T-cell (primary cell): Measurements from ENCODE around the gene CDC42SE2. TPM values are rescaled to one million over a fixed set of nuclear protein-coding genes. Genes with fewer than 3 reads are reported as not detected.

Source experiments
- ATAC-seq, 4 experiments: fragments of 200-7000 bp in 3 of 4; fragments of 150-1000 bp in 1 of 4; cut with Tn5 transposase; replicated peaks in 1 of 4; 1 replicate in 3 of 4; 2 replicates in 1 of 4; pipeline ENCODE4 v1.10.0; 2021; ENCODE audit warnings: moderate library complexity in 3 of 4, mild to moderate bottlenecking in 2 of 4, moderate number of reproducible peaks in 1 of 4
- CTCF ChIA-PET, 2 donors: fragments of 300-600 bp; sonication (Branson Sonifier 250); formaldehyde crosslinking; loops; one replicate each; lab custom pipeline; 2022; ENCODE audit warnings: antibody characterized with exemption in 2 of 2; lab: Charles Lee
- POLR2A ChIA-PET, 2 donors: fragments of 300-600 bp; sonication (Branson Sonifier 250); formaldehyde crosslinking; loops; one replicate each; lab custom pipeline; 2022; ENCODE audit warnings: antibody characterized with exemption in 2 of 2; lab: Charles Lee
- DNase-seq, 35 experiments: peaks; one replicate each; pipeline versions ENCODE4 v3.0.0 to v3.0.0-alpha.2; 2013 to 2023
- H3K27ac ChIP-seq: one replicate; pipeline ENCODE4 v1.5.1; 2013; ENCODE audit warnings: low read length
- H3K27me3 ChIP-seq, 2 experiments: replicated peaks in 1 of 2; 1 replicate in 1 of 2; 2 replicates in 1 of 2; pipeline versions ENCODE4 v1.6.1 to v1.7.0; 2013; ENCODE audit warnings: low read length in 1 of 2, mixed read lengths in 1 of 2; ENCODE audit not compliant: control insufficient read depth in 2 of 2, insufficient read depth in 2 of 2; ENCODE audit errors: extremely low read depth in 1 of 2
- H3K36me3 ChIP-seq, 2 donors: 1 replicate in 1 of 2; 2 replicates in 1 of 2; pipeline versions ENCODE4 v1.6.1 to v1.7.0; 2013; ENCODE audit warnings: low read length in 1 of 2; ENCODE audit not compliant: control insufficient read depth in 2 of 2, insufficient read depth in 1 of 2; ENCODE audit errors: extremely low read depth in 1 of 2
- H3K4me1 ChIP-seq, 2 experiments: 1 replicate in 1 of 2; 2 replicates in 1 of 2; pipeline versions ENCODE4 v1.6.1 to v1.7.0; 2013; ENCODE audit warnings: low read length in 2 of 2, mixed read lengths in 1 of 2; ENCODE audit not compliant: insufficient read depth in 2 of 2, control insufficient read depth in 1 of 2; ENCODE audit errors: extremely low read depth in 1 of 2
- H3K4me3 ChIP-seq, 2 donors: 1 replicate in 1 of 2; 2 replicates in 1 of 2; pipeline versions ENCODE4 v1.5.1 to v1.7.0; 2013; ENCODE audit warnings: mild to moderate bottlenecking in 2 of 2, low read length in 1 of 2, moderate library complexity in 1 of 2; ENCODE audit not compliant: control insufficient read depth in 1 of 2; ENCODE audit errors: extremely low read depth in 1 of 2
- H3K9me3 ChIP-seq: 2 replicates; pipeline ENCODE4 v1.7.0; 2013
- H3K27ac Mint-ChIP-seq, 2 donors: one replicate each; pipeline ENCODE4 v1.8.0; 2020 to 2021; ENCODE audit warnings: mild to moderate bottlenecking in 2 of 2, mixed read lengths in 2 of 2
- H3K27me3 Mint-ChIP-seq, 2 donors: one replicate each; pipeline ENCODE4 v1.8.0; 2021 to 2022; ENCODE audit warnings: mixed read lengths in 2 of 2
- H3K36me3 Mint-ChIP-seq: one replicate; pipeline ENCODE4 v1.8.0; 2021; ENCODE audit warnings: mixed read lengths
- H3K4me1 Mint-ChIP-seq, 3 donors: one replicate each; pipeline ENCODE4 v1.8.0; 2020 to 2022; ENCODE audit warnings: mixed read lengths in 3 of 3, mild to moderate bottlenecking in 1 of 3
- H3K4me3 Mint-ChIP-seq, 3 donors: one replicate each; pipeline ENCODE4 v1.8.0; 2020 to 2022; ENCODE audit warnings: mild to moderate bottlenecking in 3 of 3, mixed read lengths in 3 of 3, moderate library complexity in 3 of 3
- H3K9me3 Mint-ChIP-seq, 3 donors: one replicate each; pipeline ENCODE4 v1.8.0; 2020 to 2022; ENCODE audit warnings: mixed read lengths in 3 of 3
- WGBS: methylation state at CpG from one replicate; pipeline ENCODE4 v1.1.5; 2013; ENCODE audit warnings: missing lambda C conversion rate; ENCODE audit not compliant: insufficient coverage; 5-methylcytosine and 5-hydroxymethylcytosine counted together
- total RNA-seq, 35 experiments: library from RNA in 6 of 35; stranded (reverse) in 6 of 35; fragments of 120-200 nt in 1 of 35; gene quantifications; one replicate each; pipeline versions ENCODE4 v1.2.1 to v1.2.4 and lab custom pipeline; 2013 to 2026

CDC42SE2 gene
- total RNA-seq, 5 donors from 2014 or later (not counting 1 experiment from before 2014, with no cell fraction given) = 229 to 259 (median 238) TPM

- Mint-ChIP-seq H3K4me3 (no peak overlapping the region), H3K4me1 (peaks cover 7 to 21% (median 18%) of the 10 kb centered on the region in 3 donors), H3K27me3 (no peaks in the 10 kb centered on the region), H3K36me3 (peaks cover 80% of the 10 kb centered on the region), H3K27ac (peak overlapping the region; percentile 58 to 64), H3K9me3 (peaks cover 5 to 14% (median 11%) of the 10 kb centered on the region in 3 donors)
- CTCF ChIA-PET = interaction anchor here in 1 of 2 donors (1.1 to 1.5 kb wide), 2 partner anchors 9 to 24 kb away, joined by 3 to 7 read pairs; no protein-coding TSS in a partner anchor
- no peak for DNase-seq
- POLR2A ChIA-PET = interaction anchor here (0.5 to 1.1 kb wide), 5 partner anchors 10 to 75 kb away, joined by 3 to 6 read pairs (median 3); no protein-coding TSS in a partner anchor
- Histone ChIP-seq H3K4me3 (no peak overlapping the region), H3K36me3 (peaks cover 16 to 34% of the 10 kb centered on the region in 2 donors), H3K9me3 (peaks cover 2% of the 10 kb centered on the region), H3K27ac (no peak overlapping the region), H3K27me3 (no peaks in the 10 kb centered on the region), H3K4me1 (no peaks in the 10 kb centered on the region)
- peak in 2 of 4 experiments; percentile 15 to 20 for ATAC-seq
- WGBS = no CpG with 5 or more reads among the region's 2 CpGs
Measured at GRCh38 chr5:131406076-131406475, 142.2 kb downstream of the CDC42SE2 start.

- Histone ChIP-seq H3K4me1 (no peaks in the 10 kb centered on the region), H3K27ac (no peak overlapping the region), H3K36me3 (peaks cover 16 to 30% of the 10 kb centered on the region in 2 donors), H3K9me3 (peaks cover 2% of the 10 kb centered on the region), H3K4me3 (no peak overlapping the region), H3K27me3 (no peaks in the 10 kb centered on the region)
- Mint-ChIP-seq H3K9me3 (peaks cover under 1 to 10% (median 8%) of the 10 kb centered on the region in 3 donors), H3K27me3 (no peaks in the 10 kb centered on the region), H3K27ac (peak overlapping the region; percentile 46 to 72), H3K4me3 (no peak overlapping the region), H3K4me1 (peaks cover 7 to 20% (median 16%) of the 10 kb centered on the region in 3 donors), H3K36me3 (peaks cover 80% of the 10 kb centered on the region)
- WGBS = 100% methylated on average over 4 of the region's 6 CpGs
- DNase-seq (no peak), ATAC-seq (no peak)
- ChIA-PET POLR2A (interaction anchor here (0.7 to 1.1 kb wide), 3 partner anchors 11 to 128 kb away, joined by 3 read pairs; no protein-coding TSS in a partner anchor), CTCF (no interaction called here)
Measured at GRCh38 chr5:131406975-131407638, 143.3 kb downstream of the CDC42SE2 start.

GRCh38 chr5:131413605-131414559, 150.0 kb downstream of the CDC42SE2 start:
- Histone ChIP-seq H3K27me3 (no peaks in the 10 kb centered on the region), H3K9me3 (no peaks in the 10 kb centered on the region), H3K36me3 (peaks cover 0 to 3% of the 10 kb centered on the region in 2 donors), H3K4me3 (no peak overlapping the region), H3K4me1 (peaks cover 9 to 16% of the 10 kb centered on the region in 2 experiments), H3K27ac (peak overlapping the region; percentile 59)
- ChIA-PET POLR2A (interaction anchor here (0.5 to 1.5 kb wide), 4 partner anchors 10 to 149 kb away, joined by 3 to 5 read pairs (median 4); no protein-coding TSS in a partner anchor), CTCF (interaction anchor here in 1 of 2 donors (0.6 to 3.0 kb wide), 7 partner anchors 10 to 543 kb away, joined by 3 to 12 read pairs (median 3); no protein-coding TSS in a partner anchor)
- 0% methylated on average over 1 of the region's 4 CpGs for WGBS
- DNase-seq = peak in 19 of 35 experiments; percentile 5 to 52 (median 14)
- Mint-ChIP-seq H3K27me3 (no peaks in the 10 kb centered on the region), H3K9me3 (no peaks in the 10 kb centered on the region), H3K4me3 (peak overlapping the region; percentile 29 to 47 (median 40)), H3K27ac (peak overlapping the region; percentile 94), H3K4me1 (peaks cover 43 to 44% (median 43%) of the 10 kb centered on the region in 3 donors), H3K36me3 (peaks cover 25% of the 10 kb centered on the region)
- peak; percentile 56 to 72 (median 62) for ATAC-seq

GRCh38 chr5:131416729-131417128, 152.9 kb downstream of the CDC42SE2 start:
- Mint-ChIP-seq H3K27me3 (no peaks in the 10 kb centered on the region), H3K27ac (peak overlapping the region; percentile 87 to 93), H3K4me3 (peak overlapping the region in 2 of 3 donors; percentile 28 to 42), H3K36me3 (peaks cover 11% of the 10 kb centered on the region), H3K4me1 (peaks cover 47 to 52% (median 51%) of the 10 kb centered on the region in 3 donors), H3K9me3 (no peaks in the 10 kb centered on the region)
- ATAC-seq (no peak), DNase-seq (no peak)
- no CpG with 5 or more reads among the region's 3 CpGs for WGBS
- H3K4me1 ChIP-seq = peaks cover 9 to 16% of the 10 kb centered on the region in 2 experiments
- H3K27me3 ChIP-seq = no peaks in the 10 kb centered on the region
- CTCF ChIA-PET = interaction anchor here in 1 of 2 donors (0.7 to 3.0 kb wide), 4 partner anchors 33 to 546 kb away, joined by 3 to 12 read pairs (median 4); no protein-coding TSS in a partner anchor
- peaks cover 0 to 7% of the 10 kb centered on the region in 2 donors for H3K36me3 ChIP-seq
- POLR2A ChIA-PET = no interaction called here
- no peak overlapping the region for H3K4me3 ChIP-seq
- H3K9me3 ChIP-seq = no peaks in the 10 kb centered on the region
- H3K27ac ChIP-seq = peak overlapping the region; percentile 4

DNA sequence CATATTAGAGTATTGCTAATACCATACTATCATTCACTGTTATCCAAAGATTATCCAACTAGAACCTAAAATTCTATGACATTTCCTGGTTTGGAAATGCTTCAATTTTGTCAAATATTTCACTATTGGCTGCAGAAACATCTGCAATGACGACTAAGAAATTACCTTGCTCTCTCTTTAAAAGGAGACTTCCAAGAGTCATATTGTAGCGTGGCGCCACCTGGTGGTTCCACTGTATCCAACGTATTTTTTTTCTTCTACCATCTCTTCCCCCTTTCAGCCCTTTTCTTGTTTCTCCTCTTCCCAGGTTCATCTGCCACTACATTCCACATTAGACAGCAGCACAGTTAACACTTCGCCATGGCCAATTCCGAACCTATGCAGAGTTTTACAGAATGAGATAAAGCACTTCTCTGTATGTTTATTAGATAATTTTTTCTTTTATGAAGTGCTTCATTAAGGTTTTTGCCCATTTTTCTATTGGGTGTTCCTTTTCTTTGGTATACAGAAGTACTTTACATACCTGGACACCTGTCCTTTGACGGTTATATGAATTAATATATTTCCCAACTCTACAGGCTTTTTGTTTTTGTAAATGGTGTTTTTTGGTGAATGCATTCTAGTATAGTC, 153.5 kb downstream of the CDC42SE2 start:
- WGBS = 0% methylated on average over 4 of the region's 7 CpGs
- peaks cover 9 to 16% of the 10 kb centered on the region in 2 experiments for H3K4me1 ChIP-seq
- Mint-ChIP-seq H3K4me3 (peak overlapping the region; percentile 28 to 44 (median 32)), H3K27me3 (no peaks in the 10 kb centered on the region), H3K36me3 (peaks cover 11% of the 10 kb centered on the region), H3K4me1 (peaks cover 47 to 52% (median 51%) of the 10 kb centered on the region in 3 donors), H3K27ac (peak overlapping the region; percentile 87 to 93), H3K9me3 (no peaks in the 10 kb centered on the region)
- ChIA-PET CTCF (interaction anchor here in 1 of 2 donors (1.0 to 3.0 kb wide), 2 partner anchors 34 to 546 kb away, joined by 4 to 12 read pairs; no protein-coding TSS in a partner anchor), POLR2A (no interaction called here)
- H3K27ac ChIP-seq = peak overlapping the region; percentile 4
- peaks cover 0 to 12% of the 10 kb centered on the region in 2 donors for H3K36me3 ChIP-seq
- H3K4me3 ChIP-seq = no peak overlapping the region
- ATAC-seq = peak; percentile 49 to 64 (median 58)
- peak; percentile 48 to 92 (median 79) for DNase-seq
- no peaks in the 10 kb centered on the region for H3K27me3 ChIP-seq
- no peaks in the 10 kb centered on the region for H3K9me3 ChIP-seq
